ENCODE measurements around the gene MTPN. TPM values are rescaled to one million over a fixed set of nuclear protein-coding genes. Genes with fewer than 3 reads are reported as not detected.
A peak's percentile ranks its signal among the peaks of the same experiment; 100 is the strongest.

The MTPN gene
- total RNA-seq, 2 experiments from 2014 or later, result 88.4 to 94.0 TPM

DNA sequence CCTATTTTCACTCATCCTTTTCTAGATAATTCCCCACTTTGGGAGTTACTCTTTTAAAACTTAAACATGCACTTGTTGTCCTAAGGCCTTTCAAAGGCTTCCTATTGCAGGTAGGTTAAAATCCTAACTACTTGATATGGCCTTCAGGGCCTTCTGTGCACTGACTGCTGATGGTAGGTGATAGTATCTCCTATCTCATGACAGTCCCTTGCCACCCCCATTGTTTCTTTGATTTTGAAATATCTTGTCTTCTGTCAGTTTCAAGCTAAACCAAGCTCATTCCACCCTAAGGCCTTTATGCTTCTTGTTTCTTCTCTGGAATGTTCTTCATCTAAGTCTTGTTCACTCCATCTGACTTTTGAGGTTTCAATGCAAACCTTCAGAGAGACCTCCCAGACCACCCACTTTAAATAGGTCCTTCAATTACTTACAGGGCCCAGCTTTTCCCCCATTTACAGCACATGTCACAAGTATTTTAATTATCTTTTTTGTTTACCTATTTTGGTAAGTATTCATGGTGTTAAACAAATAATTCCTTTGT lies 2.4 kb upstream of the MTPN start:
- POLR2A ChIA-PET, result interaction anchor here (1.1 kb wide), 1 partner anchor 134 kb away, joined by 3 read pairs; no protein-coding TSS in a partner anchor

GRCh38 chr7:135978624-135979023 lies 1.5 kb upstream of the MTPN start:
- POLR2A ChIA-PET, result no interaction called here
- Mint-ChIP-seq H3K4me1 (ENCODE audit: low read depth) (peaks cover 80% of the 10 kb centered on the region), H3K4me3 (peak overlapping the region; percentile 39), H3K27ac (no peak overlapping the region), H3K9me3 (no peaks in the 10 kb centered on the region), H3K27me3 (no peaks in the 10 kb centered on the region), H3K36me3 (ENCODE audit: low read depth) (peaks cover 28% of the 10 kb centered on the region)
- intact Hi-C loops (cut with DNase I, micrococcal nuclease), result loop anchor here in 1 of 2 experiments (5.0 kb wide), 3 partner anchors 466 to 1851 kb away; partner anchors contain the start of genes CNOT4, LRGUK and WDR91
- CTCF ChIA-PET, result no interaction called here
- Histone ChIP-seq H3K36me3 (ENCODE audit: insufficient read depth, low read length) (peaks cover 7% of the 10 kb centered on the region), H3K4me3 (ENCODE audit: low read length) (no peak overlapping the region), H3K27me3 (ENCODE audit: control insufficient read depth in 1 of 2, insufficient read depth in 2 of 2, low read length in 2 of 2) (no peaks in the 10 kb centered on the region), H3K9me3 (ENCODE audit: control insufficient read depth in 1 of 2, insufficient read depth in 1 of 2, low read length in 2 of 2) (no peaks in the 10 kb centered on the region), H3K27ac (ENCODE audit: low read depth in 1 of 2, low read length in 2 of 2) (no peak overlapping the region), H3K4me1 (ENCODE audit: insufficient read depth, low read length) (peaks cover 53% of the 10 kb centered on the region)
- no peak for TF ChIP-seq CTCF (IDR thresholded peaks at IDR 0.05)
- no peak for ATAC-seq (ENCODE audit: poor library complexity)
- no peak for DNase-seq

More for the DNA sequence above, 2.4 kb upstream of the MTPN start:
- H3K4me3 ChIP-seq (ENCODE audit: low read length), result no peak overlapping the region
- Mint-ChIP-seq H3K27ac (peak overlapping the region; percentile 86), H3K27me3 (no peaks in the 10 kb centered on the region), H3K36me3 (ENCODE audit: low read depth) (peaks cover 24% of the 10 kb centered on the region), H3K4me1 (ENCODE audit: low read depth) (peaks cover 72% of the 10 kb centered on the region), H3K4me3 (peak overlapping the region; percentile 76), H3K9me3 (no peaks in the 10 kb centered on the region)
- ATAC-seq (ENCODE audit: poor library complexity) (no peak), DNase-seq (no peak)
- H3K27ac ChIP-seq (ENCODE audit: low read depth in 1 of 2, low read length in 2 of 2), result peak overlapping the region in 1 of 2 donors; percentile 65
- H3K9me3 ChIP-seq (ENCODE audit: control insufficient read depth in 1 of 2, insufficient read depth in 1 of 2, low read length in 2 of 2), result no peaks in the 10 kb centered on the region
- intact Hi-C loops (cut with DNase I, micrococcal nuclease), result loop anchor here (5.0 to 10.0 kb wide), 5 partner anchors 37 to 1852 kb away; partner anchors contain the start of genes CNOT4 (in 1 of the 2), LRGUK (in 1 of the 2), SLC35B4 (in 1 of the 2) and WDR91 (in 1 of the 2)
- peaks cover 2% of the 10 kb centered on the region for H3K36me3 ChIP-seq (ENCODE audit: insufficient read depth, low read length)
- TF ChIP-seq CTCF (IDR thresholded peaks at IDR 0.05), result no peak
- CTCF ChIA-PET, result interaction anchor here (1.1 kb wide), 1 partner anchor 13 kb away, joined by 3 read pairs; no protein-coding TSS in a partner anchor
- no peaks in the 10 kb centered on the region for H3K27me3 ChIP-seq (ENCODE audit: control insufficient read depth in 1 of 2, insufficient read depth in 2 of 2, low read length in 2 of 2)
- peaks cover 47% of the 10 kb centered on the region for H3K4me1 ChIP-seq (ENCODE audit: insufficient read depth, low read length)

DNA sequence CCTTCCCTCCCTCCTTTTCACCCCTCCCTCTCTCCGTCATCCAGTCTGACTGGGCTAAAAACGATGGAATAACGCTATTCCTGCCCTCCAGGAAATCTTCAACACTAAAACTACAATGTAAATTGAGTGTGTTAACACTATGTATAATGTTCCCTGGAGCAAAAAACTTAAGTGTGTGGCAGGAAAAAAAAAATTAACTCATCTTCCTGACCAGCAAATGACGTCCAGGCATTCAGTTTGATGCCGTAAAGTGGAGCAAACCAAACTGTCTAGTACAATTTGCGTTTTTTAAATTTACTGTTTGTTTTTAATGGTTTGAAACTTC lies 545 bp upstream of the MTPN start:
- no peaks in the 10 kb centered on the region for H3K27me3 ChIP-seq (ENCODE audit: control insufficient read depth in 1 of 2, insufficient read depth in 2 of 2, low read length in 2 of 2)

More for the DNA sequence above, 545 bp upstream of the MTPN start:
- Histone ChIP-seq H3K27ac (ENCODE audit: low read depth in 1 of 2, low read length in 2 of 2) (peak overlapping the region in 1 of 2 donors; percentile 91), H3K4me3 (ENCODE audit: low read length) (peak overlapping the region; percentile 90), H3K36me3 (ENCODE audit: insufficient read depth, low read length) (peaks cover 16% of the 10 kb centered on the region), H3K4me1 (ENCODE audit: insufficient read depth, low read length) (peaks cover 58% of the 10 kb centered on the region), H3K9me3 (ENCODE audit: control insufficient read depth in 1 of 2, insufficient read depth in 1 of 2, low read length in 2 of 2) (no peaks in the 10 kb centered on the region)
- H3K27ac Mint-ChIP-seq, result peak overlapping the region; percentile 92
- ChIA-PET CTCF (no interaction called here), POLR2A (interaction anchor here (1.1 kb wide), 1 partner anchor 315 kb away, joined by 4 read pairs; the partner anchor contains the start of gene STMP1)
- TF ChIP-seq CTCF (IDR thresholded peaks at IDR 0.05), result no peak
- no peaks in the 10 kb centered on the region for H3K27me3 Mint-ChIP-seq
- peak overlapping the region; percentile 92 for H3K4me3 Mint-ChIP-seq
- DNase-seq, result no peak
- peaks cover 36% of the 10 kb centered on the region for H3K36me3 Mint-ChIP-seq (ENCODE audit: low read depth)
- H3K9me3 Mint-ChIP-seq, result no peaks in the 10 kb centered on the region
- intact Hi-C loops (cut with DNase I, micrococcal nuclease), result loop anchor here (1.0 to 5.0 kb wide), 7 partner anchors 15 to 1850 kb away; partner anchors contain the start of genes CNOT4 (in 2 of the 2), STMP1 (in 2 of the 2), LRGUK (in 1 of the 2) and WDR91 (in 1 of the 2)
- no peak for ATAC-seq (ENCODE audit: poor library complexity)
- H3K4me1 Mint-ChIP-seq (ENCODE audit: low read depth), result peaks cover 86% of the 10 kb centered on the region

All from CD4-positive, alpha-beta T cell (primary cell).